Aorta (tissue), 5 donors: Measurements from ENCODE around the gene DCPS. TPM values are rescaled to one million over a fixed set of nuclear protein-coding genes. Genes with fewer than 3 reads are reported as not detected.
"Not testable (repeated sequence)": the region's sequence is repeated elsewhere in the genome, so short reads cannot be mapped to it uniquely, and the experiment has no call there.

Experiments used
- ATAC-seq: fragments of 200-7000 bp; cut with Tn5 transposase; one replicate; pipeline ENCODE4 v1.9.1; 2022; ENCODE audit warnings: moderate library complexity; ENCODE audit not compliant: low FRiP score
- DNase-seq, 2 donors: peaks; one replicate each; pipeline ENCODE4 v3.0.0-alpha.2; 2020
- H3K27ac ChIP-seq, 2 donors: one replicate each; pipeline ENCODE4 v1.5.1; 2013; ENCODE audit warnings: low read length in 2 of 2, mild to moderate bottlenecking in 2 of 2, moderate library complexity in 2 of 2, control low read depth in 1 of 2, inconsistent platforms in 1 of 2, low read depth in 1 of 2
- H3K27me3 ChIP-seq, 2 donors: one replicate each; pipeline ENCODE4 v1.6.1; 2013; ENCODE audit warnings: control low read depth in 1 of 2, low read length in 1 of 2, mild to moderate bottlenecking in 1 of 2, moderate library complexity in 1 of 2; ENCODE audit not compliant: insufficient read depth in 2 of 2, control insufficient read depth in 1 of 2
- H3K36me3 ChIP-seq, 2 donors: one replicate each; pipeline ENCODE4 v1.6.1; 2013; ENCODE audit warnings: control low read depth in 1 of 2, low read length in 1 of 2, mild to moderate bottlenecking in 1 of 2; ENCODE audit not compliant: insufficient read depth in 2 of 2, control insufficient read depth in 1 of 2
- H3K4me1 ChIP-seq, 2 donors: one replicate each; pipeline ENCODE4 v1.6.1; 2013; ENCODE audit warnings: low read length in 2 of 2, control low read depth in 1 of 2, mild to moderate bottlenecking in 1 of 2, moderate library complexity in 1 of 2; ENCODE audit not compliant: insufficient read depth in 2 of 2, control insufficient read depth in 1 of 2
- H3K4me3 ChIP-seq, 2 donors: one replicate each; pipeline ENCODE4 v1.5.1; 2013; ENCODE audit warnings: low read length in 2 of 2, control low read depth in 1 of 2, mild to moderate bottlenecking in 1 of 2
- H3K9me3 ChIP-seq: one replicate; pipeline ENCODE4 v1.6.1; 2013; ENCODE audit warnings: mild to moderate bottlenecking, low read length; ENCODE audit not compliant: control insufficient read depth
- WGBS, 2 donors: extraction: QIAGEN DNeasy Blood & Tissue Kit; methylation state at CpG; one replicate each; pipeline ENCODE4 v1.1.7; 2013; 5-methylcytosine and 5-hydroxymethylcytosine counted together
- intact Hi-C, 2 donors: fragments of 100-400 bp; cut with DNase I; formaldehyde crosslinking; loops; one replicate each; pipeline versions ENCODE4 v1.14.2 to v1.15.0; 2022
- long read RNA-seq, 2 donors: library from polyadenylated mRNA; unstranded; transcript quantifications; one replicate each; pipeline ENCODE4 v2.0.0, GENCODE V29; 2020 to 2021
- polyA plus RNA-seq, 2 donors: library from polyadenylated mRNA; stranded (reverse); fragments of 200-250 nt; gene quantifications; one replicate each; pipeline ENCODE4 v1.2.3, GENCODE V29; 2013
- total RNA-seq, 2 donors: library from RNA; stranded (reverse); fragmentation: NEBNext Ultra II Directional; extraction: Animal tissue kit (Norgen Biotek cat#: 25700); gene quantifications; one replicate each; pipeline ENCODE4 v1.2.1, GENCODE V29; 2021
- donor health status: healthy with polysubstance abuse.
- donor health status: Bipolar disorder and iron deficiency.
- donor health status: DM: no; HTN: no; CAD: no.
- donor health status: DM: no; HTN: no; CAD: no.
- donor health status: DM: yes; HTN: yes; CAD: no.

Gene DCPS, protein sequence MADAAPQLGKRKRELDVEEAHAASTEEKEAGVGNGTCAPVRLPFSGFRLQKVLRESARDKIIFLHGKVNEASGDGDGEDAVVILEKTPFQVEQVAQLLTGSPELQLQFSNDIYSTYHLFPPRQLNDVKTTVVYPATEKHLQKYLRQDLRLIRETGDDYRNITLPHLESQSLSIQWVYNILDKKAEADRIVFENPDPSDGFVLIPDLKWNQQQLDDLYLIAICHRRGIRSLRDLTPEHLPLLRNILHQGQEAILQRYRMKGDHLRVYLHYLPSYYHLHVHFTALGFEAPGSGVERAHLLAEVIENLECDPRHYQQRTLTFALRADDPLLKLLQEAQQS
- total RNA-seq (1 to 10 TPM; 9.0 to 9.9 TPM), polyA plus RNA-seq (1 to 10 TPM; 7.9 to 9.6 TPM)
- long read RNA-seq, donor 1, transcript DCPS-201 (6 exons, 1,479 nt), result major isoform, 17 of 18 reads
- long read RNA-seq, donor 1, partial matches to known transcripts, result 0 of 18 reads
- long read RNA-seq, donor 1, other reads (novel, unspliced or antisense), result 1 of 18 reads
- long read RNA-seq, donor 2, partial matches to known transcripts, result 0 of 3 reads
- long read RNA-seq, donor 2, other reads (novel, unspliced or antisense), result 0 of 3 reads

DNA sequence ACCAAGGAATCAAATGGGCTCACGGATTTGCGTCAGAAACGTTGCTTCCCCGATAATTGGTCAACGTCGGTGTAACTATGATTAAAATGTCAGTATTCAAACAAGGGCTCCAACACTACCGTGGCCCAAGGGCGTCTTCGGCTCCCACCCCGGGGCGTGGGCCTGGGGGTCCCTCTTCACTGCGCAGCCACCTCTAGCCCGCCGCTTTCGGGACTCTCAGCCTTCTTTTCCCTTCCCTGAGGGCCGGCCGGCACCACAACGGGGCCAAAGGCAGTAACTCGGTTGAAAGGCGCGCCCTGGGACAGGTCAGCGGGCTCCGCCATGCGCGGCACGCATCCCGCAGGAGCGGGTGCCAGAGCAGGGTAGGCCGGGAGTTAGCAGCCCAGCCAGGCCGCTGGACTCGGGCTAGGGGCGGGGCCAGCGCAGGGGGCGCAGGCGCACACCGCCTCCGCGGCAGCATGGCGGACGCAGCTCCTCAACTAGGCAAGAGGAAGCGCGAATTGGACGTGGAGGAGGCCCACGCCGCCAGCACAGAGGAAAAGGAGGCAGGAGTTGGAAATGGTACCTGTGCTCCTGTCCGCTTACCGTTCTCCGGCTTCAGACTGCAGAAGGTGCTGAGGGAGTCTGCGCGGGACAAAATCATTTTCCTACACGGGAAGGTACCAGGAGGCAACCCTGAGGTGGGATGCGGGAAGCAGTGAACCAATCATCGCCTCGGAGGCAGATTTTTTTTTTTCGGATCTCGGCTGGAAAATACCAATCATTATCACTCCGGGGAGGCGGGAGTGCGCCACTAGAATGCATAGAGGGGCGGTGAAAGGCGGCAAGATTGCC lies at the start of gene DCPS:
DCPS (plus strand) TSS at position 438 of the 834 bp plus-strand sequence; CDS start at position 459, 21 bp downstream.
- WGBS, 2 donors, result 1% methylated on average over 60 to 61 of the region's 61 CpGs
- peak within 1 kb of the TSS; percentile 10 to 56 for H3K4me3 ChIP-seq
- intact Hi-C loops, result loop anchor here in 1 of 2 donors (5.0 kb wide), 1 partner anchor 113 kb away; no protein-coding TSS in a partner anchor

DNA sequence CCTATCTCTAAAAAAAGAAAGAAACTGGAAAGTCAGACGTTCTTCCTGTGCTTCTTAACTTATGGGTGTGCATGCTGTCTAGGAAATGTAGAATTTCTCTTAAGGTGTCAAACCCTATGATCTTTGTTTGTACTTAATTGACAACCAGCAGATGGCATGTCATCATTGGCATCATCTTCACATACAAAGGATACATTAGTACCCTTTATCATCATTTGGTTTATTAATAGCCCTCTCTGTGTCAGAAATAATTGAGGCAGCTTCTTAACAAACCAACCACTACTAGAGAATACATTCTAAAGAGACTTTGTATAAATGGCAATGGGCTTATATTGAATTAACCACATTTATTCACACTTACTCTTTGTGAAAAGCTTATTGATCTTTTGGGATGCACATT lies 49.0 kb upstream of the DCPS start:
- no peaks in the 10 kb centered on the region for H3K4me1 ChIP-seq
- 46 to 61% methylated on average over 1 of the region's 1 CpG for WGBS, 2 donors
- H3K9me3 ChIP-seq, result no peaks in the 10 kb centered on the region
- H3K27me3 ChIP-seq, result no peaks in the 10 kb centered on the region
- DNase-seq (no peak), ATAC-seq (no peak)
- H3K4me3 ChIP-seq, result no peak overlapping the region
- peaks cover 3 to 4% of the 10 kb centered on the region in 2 donors for H3K36me3 ChIP-seq
- intact Hi-C loops, result no loop called here
- H3K27ac ChIP-seq, result no peak overlapping the region

More for the DNA sequence above, at the start of gene DCPS:
- H3K27me3 ChIP-seq, result peaks cover 0 to 2% of the 10 kb centered on the region in 2 donors
- H3K27ac ChIP-seq, result peak within 1 kb of the TSS in 1 of 2 donors; percentile 76
- ATAC-seq (peak; percentile 100), DNase-seq (peak; percentile 94 to 96)
- no peaks in the 10 kb centered on the region for H3K9me3 ChIP-seq
- H3K4me1 ChIP-seq, result no peaks in the 10 kb centered on the region
- H3K36me3 ChIP-seq, result no peaks in the 10 kb centered on the region

DNA sequence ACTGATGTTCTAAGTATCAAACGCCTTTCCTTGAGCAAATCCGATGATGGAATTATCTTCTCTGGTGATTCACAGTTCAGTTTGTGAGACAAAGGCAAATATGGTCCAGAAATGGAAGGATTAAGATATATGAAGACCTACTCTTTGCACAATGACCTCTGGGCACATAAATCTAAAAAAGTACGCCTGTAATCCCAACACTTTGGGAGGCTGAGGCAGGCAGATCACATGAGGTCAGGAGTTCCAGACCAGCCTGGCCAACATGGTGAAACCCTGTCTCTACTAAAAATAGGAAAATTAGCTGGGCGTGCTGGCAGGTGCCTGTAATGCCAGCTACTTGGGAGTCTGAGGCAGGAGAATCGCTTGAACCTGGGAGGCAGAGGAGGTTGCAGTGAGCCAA lies 48.4 kb upstream of the DCPS start:
- 87 to 89% methylated on average over 5 of the region's 5 CpGs for WGBS, 2 donors
- H3K27ac ChIP-seq, ATAC-seq, intact Hi-C loops, H3K4me1 ChIP-seq, H3K4me3 ChIP-seq, H3K27me3 ChIP-seq, H3K36me3 ChIP-seq, H3K9me3 ChIP-seq, DNase-seq: not testable (repeated sequence)

DNA sequence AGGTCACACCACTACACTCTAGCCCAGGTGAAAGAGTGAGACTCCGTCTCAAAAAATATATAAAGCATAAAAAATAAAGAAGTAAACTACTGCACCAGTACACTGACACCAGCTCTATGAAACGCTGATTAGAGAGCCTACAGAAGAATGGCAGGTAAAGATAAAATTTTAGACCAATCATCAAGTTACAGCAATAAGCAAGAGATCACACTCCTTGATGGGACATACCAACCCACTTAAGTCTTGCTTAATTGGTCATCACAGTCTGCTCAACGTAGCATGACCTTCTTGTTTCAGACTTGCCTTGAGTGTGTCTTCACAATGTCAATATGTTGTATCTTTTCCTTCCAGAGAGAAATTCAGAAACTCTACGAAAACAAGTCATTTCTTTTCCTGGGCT lies 47.6 kb upstream of the DCPS start:
- no peak for DNase-seq
- Histone ChIP-seq H3K4me3 (no peak overlapping the region), H3K27ac (no peak overlapping the region), H3K27me3 (no peaks in the 10 kb centered on the region), H3K36me3 (peaks cover 3 to 4% of the 10 kb centered on the region in 2 donors), H3K9me3 (no peaks in the 10 kb centered on the region), H3K4me1 (no peaks in the 10 kb centered on the region)
- no peak for ATAC-seq
- WGBS, 2 donors, result 92 to 94% methylated on average over 4 of the region's 4 CpGs
- intact Hi-C loops, result no loop called here

DNA sequence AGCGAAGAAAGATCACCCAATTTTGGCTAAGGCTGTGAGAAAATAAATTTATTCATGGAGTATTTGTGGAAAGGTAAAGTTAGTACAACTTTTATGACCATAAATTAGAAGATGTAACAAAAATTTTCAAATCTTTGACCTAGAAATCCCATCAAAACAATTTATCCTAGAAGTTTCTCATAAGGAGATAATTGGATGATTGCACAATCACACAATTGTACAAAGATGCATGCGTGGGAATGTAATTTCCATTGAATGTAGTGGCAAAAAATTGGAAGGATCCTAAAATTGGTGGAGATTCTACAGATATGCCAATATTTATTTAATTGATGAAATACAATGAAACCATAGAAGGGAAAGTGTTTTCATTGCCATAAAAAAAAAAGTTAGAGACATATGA lies 46.7 kb upstream of the DCPS start:
- intact Hi-C loops, result no loop called here
- H3K36me3 ChIP-seq, result peaks cover 3 to 4% of the 10 kb centered on the region in 2 donors
- no peak overlapping the region for H3K27ac ChIP-seq
- no peak overlapping the region for H3K4me3 ChIP-seq
- DNase-seq (no peak), ATAC-seq (no peak)
- no peaks in the 10 kb centered on the region for H3K9me3 ChIP-seq
- 90 to 100% methylated on average over 2 of the region's 2 CpGs for WGBS, 2 donors
- no peaks in the 10 kb centered on the region for H3K4me1 ChIP-seq
- no peaks in the 10 kb centered on the region for H3K27me3 ChIP-seq

DNA sequence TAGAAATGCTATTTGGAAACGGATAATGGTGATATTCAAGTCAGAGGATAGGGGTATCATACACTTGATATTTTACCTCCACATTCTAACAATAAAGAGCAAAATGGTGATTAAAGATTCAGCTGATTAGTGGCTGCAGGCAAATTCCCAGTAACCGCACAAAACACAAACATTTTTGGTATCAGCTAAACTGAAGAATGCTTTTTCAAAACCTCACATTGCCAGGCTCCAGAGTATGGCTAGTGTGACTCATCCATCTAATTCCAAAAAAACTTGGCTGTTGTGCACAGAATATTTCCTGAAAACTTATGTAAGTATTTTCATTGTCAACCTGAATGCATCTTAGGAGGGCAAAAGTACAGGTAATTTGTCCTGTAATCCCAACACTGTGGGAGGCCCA lies 46.1 kb upstream of the DCPS start:
- ATAC-seq (no peak), DNase-seq (no peak)
- Histone ChIP-seq H3K4me3 (no peak overlapping the region), H3K9me3 (no peaks in the 10 kb centered on the region), H3K27me3 (no peaks in the 10 kb centered on the region), H3K27ac (no peak overlapping the region), H3K36me3 (peaks cover 3 to 6% of the 10 kb centered on the region in 2 donors), H3K4me1 (no peaks in the 10 kb centered on the region)
- intact Hi-C loops, result no loop called here
- 65 to 74% methylated on average over 2 of the region's 2 CpGs for WGBS, 2 donors

DNA sequence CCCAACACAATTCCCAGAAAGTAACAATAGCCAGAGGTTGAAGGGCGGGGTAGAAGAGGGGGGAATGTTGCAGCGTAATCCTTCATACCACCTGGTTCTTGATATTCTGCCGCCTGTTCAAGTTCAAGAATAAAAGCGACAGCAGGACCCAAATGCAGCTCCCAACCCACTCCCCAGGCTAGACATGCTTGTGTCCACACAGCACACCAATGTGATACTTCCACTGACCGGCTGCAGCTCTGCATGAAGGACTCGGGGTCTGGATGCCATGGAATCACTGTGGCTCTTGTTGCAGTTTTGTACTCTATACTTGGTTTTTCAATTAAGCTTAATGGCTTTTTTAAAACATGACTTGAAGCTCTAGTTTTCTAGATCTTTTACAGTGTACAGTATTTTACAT lies 41.6 kb upstream of the DCPS start:
- DNase-seq (no peak), ATAC-seq (no peak)
- no peak overlapping the region for H3K27ac ChIP-seq
- peaks cover 0 to under 1% of the 10 kb centered on the region in 2 donors for H3K4me1 ChIP-seq
- no peaks in the 10 kb centered on the region for H3K9me3 ChIP-seq
- intact Hi-C loops, result no loop called here
- H3K4me3 ChIP-seq, result no peak overlapping the region
- 89 to 93% methylated on average over 6 of the region's 6 CpGs for WGBS, 2 donors
- no peaks in the 10 kb centered on the region for H3K27me3 ChIP-seq
- H3K36me3 ChIP-seq, result peaks cover 8 to 18% of the 10 kb centered on the region in 2 donors

DNA sequence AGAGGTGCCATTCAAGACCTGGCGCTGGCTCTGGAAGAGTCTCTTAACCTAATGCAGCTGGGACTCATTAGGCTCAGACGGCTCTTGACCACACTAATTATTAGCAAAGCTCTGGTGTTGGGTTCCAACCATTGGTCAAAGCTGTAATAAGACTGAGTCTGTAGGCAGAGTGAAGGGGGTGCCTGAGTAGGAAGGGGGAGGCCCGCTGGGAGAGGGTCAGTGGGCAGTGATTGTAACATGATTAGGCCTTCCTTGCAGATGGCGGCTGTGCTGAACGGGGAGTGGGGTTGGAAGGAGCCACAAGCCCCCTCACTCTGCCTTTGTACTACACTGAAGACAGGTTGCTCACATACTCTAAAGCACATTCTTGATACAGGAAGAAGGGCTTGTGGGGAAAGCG lies 40.4 kb upstream of the DCPS start:
- Histone ChIP-seq H3K27ac (no peak overlapping the region), H3K36me3 (peaks cover 4 to 18% of the 10 kb centered on the region in 2 donors), H3K4me3 (no peak overlapping the region), H3K9me3 (no peaks in the 10 kb centered on the region), H3K4me1 (peaks cover 0 to 5% of the 10 kb centered on the region in 2 donors), H3K27me3 (no peaks in the 10 kb centered on the region)
- intact Hi-C loops, result no loop called here
- DNase-seq, result no peak
- WGBS, 2 donors, result 83 to 86% methylated on average over 6 of the region's 6 CpGs
- no peak for ATAC-seq
